Measurements from ENCODE around the gene WDFY3.
"Not testable (repeated sequence)": the region's sequence is repeated elsewhere in the genome, so short reads cannot be mapped to it uniquely, and the experiment has no call there.

Gene WDFY3

GRCh38 chr4:84677093-84677492 lies 289.4 kb downstream of the WDFY3 start:
- no peak for DNase-seq (ENCODE audit: extremely low spot score)
- CTCF ChIA-PET, result no interaction called here
- POLR2A ChIA-PET, result no interaction called here
- TF ChIP-seq ARNT (IDR thresholded peaks at IDR 0.05) (no peak), PKNOX1 (IDR thresholded peaks at IDR 0.05) (no peak), CTBP1 (IDR thresholded peaks at IDR 0.05; ENCODE audit: borderline replicate concordance) (no peak), TARDBP (IDR thresholded peaks at IDR 0.05) (no peak), L3MBTL2 (conservative IDR thresholded peaks at IDR 0.05) (no peak), ELF4 (IDR thresholded peaks at IDR 0.05) (no peak), SUZ12 (IDR thresholded peaks at IDR 0.05) (no peak), FOXA1 (IDR thresholded peaks at IDR 0.05) (no peak), FOXM1 (IDR thresholded peaks at IDR 0.05; ENCODE audit: borderline replicate concordance) (no peak), NFRKB (IDR thresholded peaks at IDR 0.05) (no peak), SP1 (IDR thresholded peaks at IDR 0.05) (no peak), FOXK2 (IDR thresholded peaks at IDR 0.05) (no peak), ZNF384 (IDR thresholded peaks at IDR 0.05) (no peak), BHLHE40 (IDR thresholded peaks at IDR 0.05; ENCODE audit: borderline replicate concordance) (no peak), HDGF (IDR thresholded peaks at IDR 0.05; ENCODE audit: borderline replicate concordance) (no peak), LEF1 (IDR thresholded peaks at IDR 0.05; ENCODE audit: borderline replicate concordance) (no peak)

GRCh38 chr4:84673475-84674240 lies 292.8 kb downstream of the WDFY3 start:
- ChIA-PET CTCF (no interaction called here), POLR2A (no interaction called here)
- TF ChIP-seq NFRKB (IDR thresholded peaks at IDR 0.05), result no peak
- TF ChIP-seq PKNOX1 (IDR thresholded peaks at IDR 0.05), result 0 out of 2 replicates have a peak, but pooled peaks have one; percentile 6
- no peak for DNase-seq (ENCODE audit: extremely low spot score)

DNA sequence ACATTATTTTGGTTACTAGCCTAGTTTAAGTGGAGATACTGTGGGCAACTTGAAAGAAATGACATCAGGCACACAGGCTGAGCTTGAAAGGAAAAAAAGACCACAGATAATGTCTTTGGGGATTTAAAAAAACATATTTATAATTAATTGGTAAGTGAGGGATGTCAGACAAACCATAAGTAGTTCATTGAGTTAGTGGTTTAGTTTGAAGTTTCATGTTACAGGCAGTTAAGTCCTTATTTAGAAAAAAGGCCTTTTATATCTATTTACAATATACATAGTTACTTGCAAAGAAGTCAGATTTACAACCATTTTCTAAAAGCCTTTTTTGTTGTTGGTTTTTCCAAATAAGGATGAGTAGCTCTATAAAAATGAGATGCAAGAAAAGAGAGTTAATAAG lies 294.3 kb downstream of the WDFY3 start:
- TF ChIP-seq FOXM1 (IDR thresholded peaks at IDR 0.05; ENCODE audit: borderline replicate concordance) (no peak), PKNOX1 (IDR thresholded peaks at IDR 0.05) (no peak), SUZ12 (IDR thresholded peaks at IDR 0.05) (no peak), BHLHE40 (IDR thresholded peaks at IDR 0.05; ENCODE audit: borderline replicate concordance) (no peak), L3MBTL2 (conservative IDR thresholded peaks at IDR 0.05) (no peak), FOXA1 (IDR thresholded peaks at IDR 0.05) (no peak), LEF1 (IDR thresholded peaks at IDR 0.05; ENCODE audit: borderline replicate concordance) (no peak), TARDBP (IDR thresholded peaks at IDR 0.05) (no peak), ARNT (IDR thresholded peaks at IDR 0.05) (no peak), ELF4 (IDR thresholded peaks at IDR 0.05) (no peak), HDGF (IDR thresholded peaks at IDR 0.05; ENCODE audit: borderline replicate concordance) (no peak), CTBP1 (IDR thresholded peaks at IDR 0.05; ENCODE audit: borderline replicate concordance) (no peak)
- POLR2A ChIA-PET, result no interaction called here
- DNase-seq (ENCODE audit: extremely low spot score), result no peak
- CTCF ChIA-PET, result no interaction called here

DNA sequence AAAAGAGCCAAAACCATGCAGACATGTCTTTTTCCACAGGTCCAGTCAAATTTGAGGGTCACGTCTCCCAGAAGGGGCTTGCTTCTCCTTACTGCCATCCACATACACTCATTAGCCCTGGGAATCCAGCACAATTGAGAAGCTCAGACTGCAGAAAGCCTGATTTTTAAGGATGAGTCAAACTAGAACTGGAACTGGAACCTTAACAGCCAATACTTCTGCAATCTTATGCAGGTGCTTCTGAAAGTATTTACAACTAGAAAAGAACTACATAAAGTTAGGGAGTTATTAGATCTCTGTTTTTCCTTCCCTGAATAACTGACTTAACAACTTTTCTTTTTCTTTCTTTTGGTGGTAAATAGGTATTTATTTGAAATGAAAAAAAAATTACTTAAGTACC lies 297.3 kb downstream of the WDFY3 start:
- no peak for DNase-seq (ENCODE audit: extremely low spot score)
- ChIA-PET POLR2A (no interaction called here), CTCF (no interaction called here)
- TF ChIP-seq TARDBP (IDR thresholded peaks at IDR 0.05) (no peak), L3MBTL2 (conservative IDR thresholded peaks at IDR 0.05) (no peak), HDGF (IDR thresholded peaks at IDR 0.05; ENCODE audit: borderline replicate concordance) (no peak), PKNOX1 (IDR thresholded peaks at IDR 0.05) (no peak), ARNT (IDR thresholded peaks at IDR 0.05) (no peak), FOXA1 (IDR thresholded peaks at IDR 0.05) (no peak), ELF4 (IDR thresholded peaks at IDR 0.05) (no peak), BHLHE40 (IDR thresholded peaks at IDR 0.05; ENCODE audit: borderline replicate concordance) (no peak), FOXK2 (IDR thresholded peaks at IDR 0.05) (no peak), CTBP1 (IDR thresholded peaks at IDR 0.05; ENCODE audit: borderline replicate concordance) (no peak), NFRKB (IDR thresholded peaks at IDR 0.05) (no peak), LEF1 (IDR thresholded peaks at IDR 0.05; ENCODE audit: borderline replicate concordance) (no peak), FOXM1 (IDR thresholded peaks at IDR 0.05; ENCODE audit: borderline replicate concordance) (no peak), SP1 (IDR thresholded peaks at IDR 0.05) (no peak)

GRCh38 chr4:84666439-84666838 lies 300.1 kb downstream of the WDFY3 start:
- TF ChIP-seq CTBP1 (IDR thresholded peaks at IDR 0.05; ENCODE audit: borderline replicate concordance), result no peak
- TF ChIP-seq SP1 (IDR thresholded peaks at IDR 0.05), result no peak
- TF ChIP-seq FOXA1 (IDR thresholded peaks at IDR 0.05), result no peak
- TF ChIP-seq ZNF384 (IDR thresholded peaks at IDR 0.05), result no peak
- TF ChIP-seq PKNOX1 (IDR thresholded peaks at IDR 0.05), result no peak
- TF ChIP-seq LEF1 (IDR thresholded peaks at IDR 0.05; ENCODE audit: borderline replicate concordance), result no peak
- TF ChIP-seq SUZ12 (IDR thresholded peaks at IDR 0.05), result no peak
- no peak for TF ChIP-seq HDGF (IDR thresholded peaks at IDR 0.05; ENCODE audit: borderline replicate concordance)
- POLR2A ChIA-PET, result no interaction called here
- CTCF ChIA-PET, result no interaction called here
- DNase-seq (ENCODE audit: extremely low spot score), result no peak

GRCh38 chr4:84664767-84665166 lies 301.7 kb downstream of the WDFY3 start:
- CTCF ChIA-PET, POLR2A ChIA-PET: not testable (repeated sequence)

More at GRCh38 chr4:84664767-84665166, 301.7 kb downstream of the WDFY3 start:
- DNase-seq (ENCODE audit: extremely low spot score), result not testable (repeated sequence)
